Cardiac muscle cell (in vitro differentiated cells and primary cell): ENCODE results near the gene PIGC. TPM values are rescaled to one million over a fixed set of nuclear protein-coding genes. Genes with fewer than 3 reads are reported as not detected.

Source experiments
- DNase-seq, 2 donors: peaks; one replicate each; pipeline versions ENCODE4 v3.0.0 to v3.0.0-alpha.2; 2010 to 2017; ENCODE audit warnings: low read depth in 1 of 2, low spot score in 1 of 2
- H3K27ac ChIP-seq: fragments of 200-600 bp; sonication (generic); 2 replicates; pipeline ENCODE4 v1.5.1; 2016
- H3K27me3 ChIP-seq: fragments of 200-600 bp; sonication (generic); 2 replicates; pipeline ENCODE4 v1.6.0; 2016; ENCODE audit warnings: control low read depth
- H3K36me3 ChIP-seq: fragments of 200-600 bp; sonication (generic); 2 replicates; pipeline ENCODE4 v1.5.1; 2016; ENCODE audit warnings: control low read depth
- H3K4me1 ChIP-seq: fragments of 200-600 bp; sonication (generic); 2 replicates; pipeline ENCODE4 v1.8.1; 2017; ENCODE audit warnings: low read depth, mild to moderate bottlenecking, mixed run types
- H3K4me3 ChIP-seq: fragments of 200-600 bp; sonication (generic); 2 replicates; pipeline ENCODE4 v1.5.1; 2016; ENCODE audit warnings: mild to moderate bottlenecking
- H3K9me3 ChIP-seq: fragments of 200-600 bp; sonication (generic); 2 replicates; pipeline ENCODE4 v1.5.1; 2017; ENCODE audit warnings: low read depth, mild to moderate bottlenecking, control low read depth
- CTCF ChIP-seq: IDR thresholded peaks from 2 replicates; pipeline ENCODE4 v1.5.1; 2012; ENCODE audit warnings: low read depth, mild to moderate bottlenecking, low read length
- polyA plus RNA-seq: library from polyadenylated mRNA; unstranded; fragments of >200 nt; fragmentation: Nextera tagmentation; extraction: Ambion mirVana; gene quantifications from 2 replicates; pipeline ENCODE4 v1.2.1, GENCODE V29; 2016
- total RNA-seq: library from RNA; depleted of rRNA; stranded (reverse); fragments of >200 nt; gene quantifications from 2 replicates; pipeline ENCODE4 v1.2.3, GENCODE V29; 2016

Gene PIGC
- total and polyA plus RNA-seq, 2 experiments from 2014 or later = 10.9 to 35.1 TPM

DNA sequence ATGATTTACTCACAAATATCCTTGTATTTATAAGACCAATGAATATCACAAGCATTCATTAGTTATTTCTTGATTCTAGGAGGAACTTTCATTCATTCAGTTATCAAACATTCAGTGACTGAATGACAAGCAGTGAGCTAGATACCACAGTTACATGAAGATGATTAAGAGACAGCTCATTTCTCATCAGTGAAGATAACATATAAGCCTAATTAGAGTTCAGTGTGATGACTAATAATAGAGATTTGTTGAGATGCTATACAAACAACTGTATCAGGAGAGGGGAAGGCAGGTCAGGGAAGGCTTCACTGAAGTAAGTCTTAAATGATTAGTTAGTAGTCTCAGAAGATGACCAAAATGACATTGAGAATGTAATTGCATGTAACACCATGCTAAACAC lies 38.0 kb downstream of the PIGC start:
- H3K4me1 ChIP-seq = no peaks in the 10 kb centered on the region
- no peak for DNase-seq
- H3K27ac ChIP-seq = no peak overlapping the region
- no peak for TF ChIP-seq CTCF
- no peaks in the 10 kb centered on the region for H3K9me3 ChIP-seq
- no peaks in the 10 kb centered on the region for H3K27me3 ChIP-seq
- no peaks in the 10 kb centered on the region for H3K36me3 ChIP-seq
- no peak overlapping the region for H3K4me3 ChIP-seq

DNA sequence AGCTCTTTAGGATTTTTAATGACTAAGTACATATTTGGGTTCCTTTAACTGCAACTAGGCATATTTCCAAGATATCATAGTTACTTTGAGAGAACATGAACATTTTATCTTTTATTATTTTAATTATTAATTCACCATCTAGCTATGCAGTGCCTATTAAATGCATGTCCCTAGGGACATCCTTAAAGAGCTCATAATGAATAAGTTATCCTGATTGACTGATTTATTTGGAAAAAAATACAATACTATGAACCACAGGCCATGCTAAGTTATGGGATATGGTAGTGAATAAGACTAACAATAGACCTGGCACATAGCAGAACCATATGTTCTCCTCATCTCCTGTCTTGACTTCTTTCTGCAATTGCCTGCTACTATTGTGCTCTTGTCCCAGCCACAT lies 39.7 kb downstream of the PIGC start:
- no peak for DNase-seq
- TF ChIP-seq CTCF = no peak
- Histone ChIP-seq H3K36me3 (no peaks in the 10 kb centered on the region), H3K27me3 (no peaks in the 10 kb centered on the region), H3K9me3 (no peaks in the 10 kb centered on the region), H3K4me3 (no peak overlapping the region), H3K27ac (no peak overlapping the region), H3K4me1 (peaks cover 4% of the 10 kb centered on the region)

- DNase-seq = peak in 1 of 2 donors; percentile 19
- no peak for TF ChIP-seq CTCF
These were observed 40.8 kb downstream of the PIGC start for GRCh38 chr1:172402878-172403569.

DNA sequence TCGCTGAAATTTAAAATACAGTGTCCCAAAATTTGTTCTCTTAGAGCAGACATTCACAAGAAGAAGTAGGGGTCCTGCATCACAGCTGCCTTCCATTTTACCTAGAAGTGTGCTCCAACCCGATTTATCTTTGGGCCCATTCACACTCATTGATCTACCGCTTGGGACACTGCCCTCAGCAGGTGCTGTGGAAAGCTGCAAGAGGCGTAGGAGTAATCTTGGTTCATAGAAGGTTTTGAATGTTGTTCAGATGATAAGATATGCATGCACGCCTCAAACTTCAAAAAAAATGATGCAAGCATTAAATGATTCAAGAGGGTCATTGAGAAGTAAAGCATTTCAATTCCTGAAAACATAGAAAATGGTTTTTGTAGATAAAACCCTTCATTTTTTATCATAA lies 42.0 kb downstream of the PIGC start:
- TF ChIP-seq CTCF = peak; percentile 27
- no peaks in the 10 kb centered on the region for H3K27me3 ChIP-seq
- peaks cover 4% of the 10 kb centered on the region for H3K4me1 ChIP-seq
- no peaks in the 10 kb centered on the region for H3K9me3 ChIP-seq
- DNase-seq = peak; percentile 11 to 29
- H3K36me3 ChIP-seq = no peaks in the 10 kb centered on the region
- no peak overlapping the region for H3K4me3 ChIP-seq
- no peak overlapping the region for H3K27ac ChIP-seq

More at GRCh38 chr1:172402878-172403569, 40.8 kb downstream of the PIGC start:
- H3K4me1 ChIP-seq = peaks cover 4% of the 10 kb centered on the region
- H3K9me3 ChIP-seq = no peaks in the 10 kb centered on the region
- H3K4me3 ChIP-seq = no peak overlapping the region
- H3K36me3 ChIP-seq = no peaks in the 10 kb centered on the region
- no peak overlapping the region for H3K27ac ChIP-seq
- H3K27me3 ChIP-seq = no peaks in the 10 kb centered on the region

DNA sequence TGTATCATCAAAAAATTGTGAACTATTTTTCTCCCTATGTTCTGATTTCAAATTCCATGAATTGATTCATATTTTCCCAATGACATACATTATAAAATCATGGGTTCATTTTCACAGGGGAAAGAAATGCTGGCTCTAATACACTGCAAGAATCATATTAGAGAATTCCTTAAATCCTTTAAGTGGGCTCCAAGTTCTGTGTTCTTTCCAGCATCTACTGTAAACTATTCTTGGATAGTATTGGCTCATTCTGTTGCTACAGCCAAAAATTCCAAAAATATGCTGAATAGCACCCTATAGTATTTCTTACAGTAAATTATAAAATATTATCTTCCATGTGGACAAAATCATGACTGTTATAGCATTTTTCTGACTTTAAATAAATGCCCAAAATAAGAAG lies 42.4 kb downstream of the PIGC start:
- DNase-seq = no peak
- TF ChIP-seq CTCF = no peak
- peaks cover 4% of the 10 kb centered on the region for H3K4me1 ChIP-seq
- H3K27ac ChIP-seq = no peak overlapping the region
- no peaks in the 10 kb centered on the region for H3K36me3 ChIP-seq
- no peaks in the 10 kb centered on the region for H3K27me3 ChIP-seq
- H3K9me3 ChIP-seq = no peaks in the 10 kb centered on the region
- no peak overlapping the region for H3K4me3 ChIP-seq

DNA sequence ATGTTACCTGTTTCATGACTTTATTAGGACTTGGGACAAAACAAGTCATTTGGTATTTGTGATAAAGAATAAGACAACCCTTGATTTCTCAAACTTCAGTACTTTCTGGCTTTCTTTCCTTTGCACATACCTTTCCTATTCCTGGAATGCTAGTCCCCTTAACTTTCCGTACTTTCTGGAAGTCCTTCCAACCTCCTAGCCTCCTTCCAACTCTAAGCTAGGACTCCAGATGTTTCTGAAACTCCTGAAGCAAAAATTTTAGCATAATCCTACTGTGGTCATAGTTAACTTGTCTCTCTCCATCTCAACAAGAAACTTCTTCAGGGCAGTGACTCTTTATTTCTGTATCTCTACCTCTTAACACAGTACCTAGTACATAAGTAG lies 43.2 kb downstream of the PIGC start:
- Histone ChIP-seq H3K27me3 (no peaks in the 10 kb centered on the region), H3K4me1 (peaks cover 4% of the 10 kb centered on the region), H3K27ac (no peak overlapping the region), H3K4me3 (no peak overlapping the region), H3K9me3 (no peaks in the 10 kb centered on the region), H3K36me3 (no peaks in the 10 kb centered on the region)
- peak in 1 of 2 donors; percentile 15 for DNase-seq
- no peak for TF ChIP-seq CTCF
